DND-41 (cell line): ENCODE data around the gene BCL2L1.

Experiments
- CTCF ChIP-seq: IDR thresholded peaks from 2 replicates; pipeline ENCODE4 v1.5.1; 2012; ENCODE audit warnings: borderline replicate concordance, low read length, moderate library complexity, mild to moderate bottlenecking; ENCODE audit not compliant: poor library complexity, severe bottlenecking; ENCODE audit errors: extremely low read depth
- EZH2 ChIP-seq: IDR thresholded peaks from 3 replicates; pipeline ENCODE4 v1.6.1; 2012; ENCODE audit warnings: borderline replicate concordance, low read depth, mild to moderate bottlenecking, moderate library complexity, low read length, inconsistent platforms; ENCODE audit not compliant: severe bottlenecking

DNA sequence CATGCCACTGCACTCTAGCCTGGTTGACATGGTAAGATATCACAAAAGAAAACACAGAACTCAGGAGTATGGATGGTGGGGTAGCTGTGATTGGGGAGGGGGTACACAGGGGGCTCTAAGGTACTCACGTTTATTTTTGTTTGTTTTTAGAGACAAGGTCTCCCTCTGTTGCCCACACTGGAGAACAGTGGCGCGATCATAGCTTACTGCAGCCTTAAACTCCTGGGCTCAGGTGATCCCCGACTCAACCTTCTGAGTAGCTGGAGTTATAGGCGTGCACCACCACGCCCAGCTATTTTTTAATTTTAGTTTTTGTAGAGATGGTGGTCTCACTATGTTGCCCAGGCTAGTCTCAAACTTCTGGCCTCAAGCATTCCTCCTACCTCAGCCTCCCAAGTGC lies 29.3 kb downstream of the BCL2L1 start:
- TF ChIP-seq CTCF (peak; percentile 40), EZH2 (no peak)
